ENCODE measurements around the gene C1orf105. TPM values are rescaled to one million over a fixed set of nuclear protein-coding genes. Genes with fewer than 3 reads are reported as not detected.

The C1orf105 gene
- total and polyA plus RNA-seq, 8 donors, result 0.37 TPM; not detected in 7

DNA sequence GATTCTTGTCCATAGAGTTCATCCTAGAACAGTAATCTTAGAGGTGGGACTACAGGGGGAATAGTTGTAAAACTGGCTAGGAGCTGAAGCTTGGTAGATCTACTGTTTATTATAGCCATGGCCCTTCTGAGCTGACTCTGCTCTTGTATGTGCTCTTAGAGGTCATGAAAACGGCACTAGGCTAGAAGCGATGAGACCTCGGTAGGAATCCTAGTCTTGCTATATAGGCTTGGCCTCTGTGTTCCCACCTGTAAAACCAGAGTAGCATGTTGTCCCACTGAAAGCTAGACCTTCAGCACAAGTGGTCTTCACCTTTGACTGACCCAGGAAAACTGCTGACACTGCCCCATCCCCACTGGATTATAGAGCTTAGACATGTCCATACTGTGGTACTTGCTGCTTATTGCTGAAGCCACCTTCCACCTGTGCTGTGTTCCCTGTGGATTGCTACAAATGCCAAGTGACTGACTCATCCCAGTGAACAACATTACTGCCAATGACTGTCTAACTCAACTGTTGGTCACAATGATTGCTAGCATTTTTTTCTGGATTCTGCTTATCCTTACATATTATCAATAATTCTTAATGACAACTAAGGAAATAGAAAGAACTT, 46.4 kb downstream of the C1orf105 start:
- TF ChIP-seq POLR2AphosphoS5 (IDR thresholded peaks at IDR 0.05), result no peak
- H3K4me1 ChIP-seq, result no peaks in the 10 kb centered on the region
- H3K27me3 ChIP-seq, result no peaks in the 10 kb centered on the region
- no peaks in the 10 kb centered on the region for H3K36me3 ChIP-seq
- intact Hi-C loops (cut with DNase I; ENCODE audit: low total_unique reads), result no loop called here
- DNase-seq, result no peak
- 91 to 97% (median 94%) methylated on average over 3 of the region's 3 CpGs for WGBS, 5 donors
- no peak overlapping the region for H3K4me3 ChIP-seq
- no peaks in the 10 kb centered on the region for H3K9me3 ChIP-seq
- no peak overlapping the region for H3K27ac ChIP-seq

DNA sequence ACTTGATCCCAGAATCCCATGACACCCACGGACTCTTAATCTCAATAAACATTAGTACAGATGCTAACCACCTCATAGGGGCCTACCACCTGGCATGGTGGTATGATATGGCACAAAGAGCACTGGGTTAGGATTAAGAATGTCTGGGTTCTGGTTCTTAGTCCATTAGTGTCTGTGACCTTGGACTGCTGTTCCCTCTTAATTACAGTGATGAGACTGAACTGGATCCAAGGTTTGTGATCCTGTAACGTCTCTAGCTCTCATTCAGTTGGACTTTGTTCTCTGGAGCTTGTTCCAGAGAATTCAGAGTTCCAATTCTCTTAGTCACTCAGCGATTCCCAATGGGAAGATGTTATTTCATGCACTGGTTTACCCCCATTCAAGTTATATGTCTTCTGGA, 47.0 kb downstream of the C1orf105 start:
- intact Hi-C loops (cut with DNase I; ENCODE audit: low total_unique reads), result no loop called here

DNA sequence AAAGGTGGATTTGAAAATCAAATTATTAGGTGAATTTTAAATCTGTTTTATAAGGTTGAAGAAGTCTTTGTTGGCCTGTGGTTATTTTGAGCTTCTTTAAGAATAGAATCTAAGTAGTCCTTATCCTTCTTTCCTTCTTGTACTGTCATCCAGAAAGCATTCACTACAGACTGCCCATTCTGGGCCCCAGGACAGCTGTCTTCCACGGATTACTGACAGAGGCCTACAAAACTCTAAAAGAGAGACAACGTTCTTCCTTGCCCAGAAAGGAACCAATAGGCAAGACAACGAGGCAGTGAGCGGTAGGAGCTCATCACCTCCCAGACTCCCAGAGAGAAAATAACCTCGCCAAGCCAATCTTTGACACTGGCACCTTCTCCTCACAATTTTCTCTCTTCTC, 47.8 kb downstream of the C1orf105 start:
- H3K36me3 ChIP-seq, result no peaks in the 10 kb centered on the region
- TF ChIP-seq POLR2A (IDR thresholded peaks at IDR 0.05) (no peak), EP300 (IDR thresholded peaks at IDR 0.05) (no peak), POLR2AphosphoS5 (IDR thresholded peaks at IDR 0.05) (no peak)
- TF ChIP-seq, protein P1, sequence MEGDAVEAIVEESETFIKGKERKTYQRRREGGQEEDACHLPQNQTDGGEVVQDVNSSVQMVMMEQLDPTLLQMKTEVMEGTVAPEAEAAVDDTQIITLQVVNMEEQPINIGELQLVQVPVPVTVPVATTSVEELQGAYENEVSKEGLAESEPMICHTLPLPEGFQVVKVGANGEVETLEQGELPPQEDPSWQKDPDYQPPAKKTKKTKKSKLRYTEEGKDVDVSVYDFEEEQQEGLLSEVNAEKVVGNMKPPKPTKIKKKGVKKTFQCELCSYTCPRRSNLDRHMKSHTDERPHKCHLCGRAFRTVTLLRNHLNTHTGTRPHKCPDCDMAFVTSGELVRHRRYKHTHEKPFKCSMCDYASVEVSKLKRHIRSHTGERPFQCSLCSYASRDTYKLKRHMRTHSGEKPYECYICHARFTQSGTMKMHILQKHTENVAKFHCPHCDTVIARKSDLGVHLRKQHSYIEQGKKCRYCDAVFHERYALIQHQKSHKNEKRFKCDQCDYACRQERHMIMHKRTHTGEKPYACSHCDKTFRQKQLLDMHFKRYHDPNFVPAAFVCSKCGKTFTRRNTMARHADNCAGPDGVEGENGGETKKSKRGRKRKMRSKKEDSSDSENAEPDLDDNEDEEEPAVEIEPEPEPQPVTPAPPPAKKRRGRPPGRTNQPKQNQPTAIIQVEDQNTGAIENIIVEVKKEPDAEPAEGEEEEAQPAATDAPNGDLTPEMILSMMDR (IDR thresholded peaks at IDR 0.05), result no peak
- DNase-seq, result no peak
- H3K4me1 ChIP-seq, result peaks cover 0 to 4% (median 1%) of the 10 kb centered on the region in 4 donors
- no peaks in the 10 kb centered on the region for H3K9me3 ChIP-seq
- no peaks in the 10 kb centered on the region for H3K27me3 ChIP-seq
- WGBS, 5 donors, result 80 to 95% (median 87%) methylated on average over 5 of the region's 5 CpGs
- H3K4me3 ChIP-seq, result no peak overlapping the region
- H3K27ac ChIP-seq, result no peak overlapping the region
- intact Hi-C loops (cut with DNase I; ENCODE audit: low total_unique reads), result no loop called here

More for the DNA sequence above, 47.0 kb downstream of the C1orf105 start:
- no peak for DNase-seq
- Histone ChIP-seq H3K27me3 (no peaks in the 10 kb centered on the region), H3K9me3 (no peaks in the 10 kb centered on the region), H3K27ac (no peak overlapping the region), H3K4me3 (no peak overlapping the region), H3K36me3 (no peaks in the 10 kb centered on the region), H3K4me1 (no peaks in the 10 kb centered on the region)
- TF ChIP-seq POLR2AphosphoS5 (IDR thresholded peaks at IDR 0.05) (no peak), POLR2A (IDR thresholded peaks at IDR 0.05) (no peak), EP300 (IDR thresholded peaks at IDR 0.05) (no peak)
- TF ChIP-seq, protein P1 (IDR thresholded peaks at IDR 0.05), result no peak
- 57 to 65% (median 61%) methylated on average over 3 of the region's 3 CpGs for WGBS, 5 donors

DNA sequence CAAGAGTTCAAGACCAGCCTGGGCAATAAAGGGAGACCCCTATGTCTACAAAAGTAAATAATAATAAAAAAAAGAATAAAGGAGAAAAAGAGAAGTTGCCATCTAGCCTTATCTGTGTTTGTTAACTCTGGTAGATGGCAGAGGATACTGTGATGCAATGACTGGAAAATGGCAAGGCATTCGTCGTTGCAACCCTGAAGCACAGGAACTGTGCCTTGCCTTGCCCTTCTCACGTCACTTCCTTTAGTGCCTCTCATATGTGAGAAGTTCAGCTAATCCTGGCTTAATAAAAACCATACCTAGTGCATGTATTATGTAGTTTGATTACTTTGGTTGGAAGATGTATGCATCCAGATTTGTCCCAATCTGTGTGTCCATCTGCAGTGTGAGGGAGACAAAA, 49.2 kb downstream of the C1orf105 start:
- intact Hi-C loops (cut with DNase I; ENCODE audit: low total_unique reads), result no loop called here
- H3K4me1 ChIP-seq, result peaks cover 0 to 16% (median 2%) of the 10 kb centered on the region in 4 donors
- no peaks in the 10 kb centered on the region for H3K27me3 ChIP-seq
- TF ChIP-seq, protein P1 (IDR thresholded peaks at IDR 0.05), result no peak
- TF ChIP-seq POLR2A (IDR thresholded peaks at IDR 0.05) (no peak), POLR2AphosphoS5 (IDR thresholded peaks at IDR 0.05) (no peak), EP300 (IDR thresholded peaks at IDR 0.05) (no peak)
- H3K27ac ChIP-seq, result no peak overlapping the region
- H3K36me3 ChIP-seq, result no peaks in the 10 kb centered on the region
- no peaks in the 10 kb centered on the region for H3K9me3 ChIP-seq
- no peak overlapping the region for H3K4me3 ChIP-seq
- WGBS, 5 donors, result 84 to 96% (median 85%) methylated on average over 3 of the region's 3 CpGs
- no peak for DNase-seq

DNA sequence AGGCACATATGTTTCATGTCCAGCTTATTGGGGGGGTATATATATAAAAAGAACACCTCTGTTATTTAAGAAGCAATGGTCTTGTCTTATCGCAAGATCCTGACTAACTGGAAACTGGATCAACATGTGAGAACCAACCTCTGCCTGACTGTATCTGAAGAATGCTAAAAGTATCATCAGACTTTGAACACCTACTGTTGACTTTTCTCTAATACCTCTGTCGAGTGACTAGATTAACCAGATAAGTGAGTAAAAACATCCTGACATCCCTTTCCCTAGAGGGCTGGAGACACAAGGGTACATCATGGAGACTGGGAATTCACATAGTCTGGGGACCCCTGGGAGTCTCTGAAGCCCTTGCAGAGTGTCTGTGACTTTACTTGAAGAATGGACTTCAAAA, 49.7 kb downstream of the C1orf105 start:
- WGBS, 5 donors, result 49 to 68% (median 53%) methylated on average over 2 of the region's 2 CpGs
- Histone ChIP-seq H3K27me3 (no peaks in the 10 kb centered on the region), H3K9me3 (no peaks in the 10 kb centered on the region), H3K36me3 (no peaks in the 10 kb centered on the region), H3K4me3 (no peak overlapping the region), H3K27ac (no peak overlapping the region), H3K4me1 (peaks cover 0 to 16% (median 2%) of the 10 kb centered on the region in 4 donors)
- TF ChIP-seq, protein P1 (IDR thresholded peaks at IDR 0.05), result no peak
- TF ChIP-seq EP300 (IDR thresholded peaks at IDR 0.05) (no peak), POLR2AphosphoS5 (IDR thresholded peaks at IDR 0.05) (no peak), POLR2A (IDR thresholded peaks at IDR 0.05) (no peak)
- intact Hi-C loops (cut with DNase I; ENCODE audit: low total_unique reads), result no loop called here
- DNase-seq, result no peak
